ENCODE results near the gene ZNF20.
A peak's percentile ranks its signal among the peaks of the same experiment; 100 is the strongest.

Gene ZNF20

DNA sequence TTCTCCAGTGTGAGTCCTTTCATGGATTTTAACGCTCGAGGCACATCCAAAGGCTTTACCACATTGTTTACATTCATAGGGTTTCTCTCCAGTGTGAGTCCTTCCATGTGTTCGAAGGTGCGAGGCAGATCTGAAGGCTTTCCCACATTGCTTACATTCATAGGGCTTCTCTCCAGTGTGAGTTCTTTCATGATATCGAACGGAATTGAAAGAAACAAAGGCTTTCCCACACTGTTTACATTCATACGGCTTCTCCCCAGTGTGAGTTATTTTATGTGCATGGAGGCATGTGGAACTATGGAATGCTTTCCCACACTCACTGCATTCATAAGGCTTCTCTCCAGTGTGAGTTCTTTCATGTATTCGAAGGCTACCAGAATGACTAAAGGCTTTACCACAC, 5.2 kb upstream of the ZNF20 start:
- Histone ChIP-seq H3K27me3 (ENCODE audit: insufficient read depth, low read length, poor library complexity) (no peaks in the 10 kb centered on the region), H3K4me3 (ENCODE audit: low read length) (no peak overlapping the region), H3K4me2 (ENCODE audit: low read length) (no peak overlapping the region), H2AK5ac (ENCODE audit: low read length) (no peak overlapping the region), H2BK5ac (ENCODE audit: low read length) (no peak overlapping the region), H3K27ac (ENCODE audit: low read depth, low read length) (no peak overlapping the region), H3K36me3 (ENCODE audit: control insufficient read depth, insufficient read depth, low read length) (peaks cover 15% of the 10 kb centered on the region), H3K23ac (ENCODE audit: low read length) (no peak overlapping the region), H2BK120ac (ENCODE audit: low read depth, low read length) (no peak overlapping the region), H4K8ac (ENCODE audit: low read depth, low read length) (no peak overlapping the region), H3K56ac (ENCODE audit: low read length) (no peak overlapping the region), H2BK15ac (replicated peaks; ENCODE audit: low read depth) (no peak overlapping the region), H3K9ac (ENCODE audit: low read length) (no peak overlapping the region), H3K79me1 (ENCODE audit: low read length) (peaks cover 2% of the 10 kb centered on the region), H3K4ac (ENCODE audit: low read depth, low read length) (no peak overlapping the region), H4K5ac (ENCODE audit: low read length) (no peak overlapping the region), H3K79me2 (ENCODE audit: control insufficient read depth, insufficient read depth, low read length) (no peaks in the 10 kb centered on the region), H3K18ac (ENCODE audit: low read length) (no peak overlapping the region), H3K4me1 (ENCODE audit: control insufficient read depth, low read depth, low read length) (peaks cover 6% of the 10 kb centered on the region)
- no peak for DNase-seq
- WGBS (ENCODE audit: extremely low coverage, insufficient coverage, low lambda C conversion rate), result no CpG with 5 or more reads among the region's 8 CpGs

DNA sequence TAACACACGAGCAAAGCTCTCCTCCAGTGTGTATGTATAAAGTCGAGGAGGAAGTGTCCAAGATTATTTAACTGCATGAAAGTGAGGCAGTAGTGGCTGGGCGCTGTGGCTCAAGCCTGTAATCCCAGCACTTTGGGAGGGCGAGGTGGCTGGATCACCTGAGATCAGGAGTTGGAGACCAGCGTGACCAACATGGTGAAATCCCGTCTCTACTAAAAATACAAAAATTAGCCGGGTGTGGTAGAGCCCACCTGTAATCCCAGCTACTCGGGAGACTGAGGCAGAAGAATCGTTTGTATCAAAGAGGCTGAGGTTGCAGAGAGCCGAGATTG, 1.2 kb upstream of the ZNF20 start:
- Histone ChIP-seq H2BK15ac (replicated peaks; ENCODE audit: low read depth) (no peak overlapping the region), H3K23ac (ENCODE audit: low read length) (no peak overlapping the region), H3K4ac (ENCODE audit: low read depth, low read length) (no peak overlapping the region), H3K79me1 (ENCODE audit: low read length) (peaks cover 6% of the 10 kb centered on the region), H3K27me3 (ENCODE audit: insufficient read depth, low read length, poor library complexity) (no peaks in the 10 kb centered on the region), H2AK5ac (ENCODE audit: low read length) (no peak overlapping the region), H3K9ac (ENCODE audit: low read length) (no peak overlapping the region), H3K36me3 (ENCODE audit: control insufficient read depth, insufficient read depth, low read length) (peaks cover 11% of the 10 kb centered on the region), H3K4me2 (ENCODE audit: low read length) (no peak overlapping the region), H2BK120ac (ENCODE audit: low read depth, low read length) (no peak overlapping the region), H4K5ac (ENCODE audit: low read length) (no peak overlapping the region), H3K18ac (ENCODE audit: low read length) (no peak overlapping the region), H3K27ac (ENCODE audit: low read depth, low read length) (no peak overlapping the region), H3K4me1 (ENCODE audit: control insufficient read depth, low read depth, low read length) (peaks cover 6% of the 10 kb centered on the region), H2BK5ac (ENCODE audit: low read length) (no peak overlapping the region), H3K56ac (ENCODE audit: low read length) (no peak overlapping the region), H3K79me2 (ENCODE audit: control insufficient read depth, insufficient read depth, low read length) (no peaks in the 10 kb centered on the region), H4K8ac (ENCODE audit: low read depth, low read length) (no peak overlapping the region), H3K4me3 (ENCODE audit: low read length) (no peak overlapping the region)
- DNase-seq, result no peak
- WGBS (ENCODE audit: extremely low coverage, insufficient coverage, low lambda C conversion rate), result no CpG with 5 or more reads among the region's 10 CpGs

DNA sequence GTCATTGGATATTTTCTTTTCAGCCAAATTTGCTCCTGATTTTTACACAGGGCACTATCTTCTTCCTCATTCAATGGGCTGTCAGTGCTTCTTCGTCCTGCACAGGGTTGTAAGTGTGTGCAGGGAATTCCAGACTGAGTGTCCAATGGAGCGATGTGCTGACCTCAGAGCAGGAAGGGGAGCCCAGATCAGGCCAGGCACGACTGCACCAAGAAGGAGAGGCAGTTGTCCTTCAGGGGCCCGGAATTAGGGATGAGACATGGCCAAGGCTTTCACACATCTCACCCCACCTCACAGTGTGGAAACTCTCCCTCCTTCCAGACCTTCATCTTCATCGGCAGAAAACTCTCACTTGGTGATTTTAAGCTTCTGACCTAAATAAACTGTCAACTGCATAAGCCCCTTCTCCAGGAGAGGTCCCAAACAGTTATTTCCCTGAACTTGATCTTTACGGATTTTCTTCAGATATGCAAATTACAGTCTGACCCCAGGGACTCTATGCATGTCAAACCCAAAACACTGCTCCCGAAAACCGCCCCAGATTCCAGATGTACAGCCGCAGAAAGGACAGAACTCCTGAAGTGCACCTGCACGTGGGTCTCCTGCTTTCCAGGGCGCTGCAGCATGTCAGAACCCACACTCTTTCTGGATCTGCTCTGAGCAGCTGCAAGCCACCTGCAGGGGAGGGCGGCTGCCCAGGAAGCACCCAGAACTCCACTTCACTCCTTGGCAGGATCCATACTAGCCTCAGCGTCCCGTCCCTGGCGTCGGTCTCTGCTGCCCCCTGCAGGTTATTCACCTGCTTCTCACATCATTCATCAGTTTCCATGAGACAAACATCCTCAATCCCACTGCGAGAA, 625 bp upstream of the ZNF20 start:
- no peak overlapping the region for H2BK15ac ChIP-seq (replicated peaks; ENCODE audit: low read depth)
- H3K36me3 ChIP-seq (ENCODE audit: control insufficient read depth, insufficient read depth, low read length), result peaks cover 8% of the 10 kb centered on the region
- peak overlapping the region; percentile 34 for H3K9ac ChIP-seq (ENCODE audit: low read length)
- H3K27me3 ChIP-seq (ENCODE audit: insufficient read depth, low read length, poor library complexity), result no peaks in the 10 kb centered on the region
- no peak overlapping the region for H3K23ac ChIP-seq (ENCODE audit: low read length)
- peaks cover 6% of the 10 kb centered on the region for H3K79me1 ChIP-seq (ENCODE audit: low read length)
- DNase-seq, result peak; percentile 90
- no peak overlapping the region for H2BK120ac ChIP-seq (ENCODE audit: low read depth, low read length)
- peaks cover 6% of the 10 kb centered on the region for H3K4me1 ChIP-seq (ENCODE audit: control insufficient read depth, low read depth, low read length)
- H4K5ac ChIP-seq (ENCODE audit: low read length), result no peak overlapping the region
- H2BK5ac ChIP-seq (ENCODE audit: low read length), result no peak overlapping the region
- H3K18ac ChIP-seq (ENCODE audit: low read length), result no peak overlapping the region
- H3K27ac ChIP-seq (ENCODE audit: low read depth, low read length), result no peak overlapping the region
- no peak overlapping the region for H2AK5ac ChIP-seq (ENCODE audit: low read length)
- no peak overlapping the region for H3K4me3 ChIP-seq (ENCODE audit: low read length)
- peak overlapping the region; percentile 52 for H3K4me2 ChIP-seq (ENCODE audit: low read length)
- H3K56ac ChIP-seq (ENCODE audit: low read length), result peak overlapping the region; percentile 58
- WGBS (ENCODE audit: extremely low coverage, insufficient coverage, low lambda C conversion rate), result no CpG with 5 or more reads among the region's 17 CpGs
- H3K79me2 ChIP-seq (ENCODE audit: control insufficient read depth, insufficient read depth, low read length), result no peaks in the 10 kb centered on the region
- no peak overlapping the region for H4K8ac ChIP-seq (ENCODE audit: low read depth, low read length)
- H3K4ac ChIP-seq (ENCODE audit: low read depth, low read length), result no peak overlapping the region

DNA sequence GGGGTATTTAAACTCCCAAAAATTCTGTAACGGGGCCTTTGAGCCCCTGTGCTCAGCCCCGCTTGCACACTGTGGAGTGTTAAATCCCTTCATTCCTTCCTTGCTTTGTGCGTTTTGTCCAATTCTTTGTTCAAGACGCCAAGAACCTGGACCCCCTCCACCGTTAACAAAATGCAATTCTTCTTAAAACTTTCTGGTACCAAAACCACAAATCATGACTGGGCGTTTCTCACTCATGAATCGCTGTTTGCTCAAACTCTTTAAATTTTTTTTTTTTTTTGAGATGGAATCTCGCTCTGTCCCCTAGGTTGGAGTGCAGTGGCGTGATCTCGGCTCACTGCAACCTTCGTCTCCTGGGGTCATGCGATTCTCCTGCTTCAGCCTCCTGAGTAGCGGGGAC, 881 bp downstream of the ZNF20 start:
- peaks cover 6% of the 10 kb centered on the region for H3K79me1 ChIP-seq (ENCODE audit: low read length)
- H3K23ac ChIP-seq (ENCODE audit: low read length), result no peak overlapping the region
- no peak overlapping the region for H2BK5ac ChIP-seq (ENCODE audit: low read length)
- no peak overlapping the region for H2BK15ac ChIP-seq (replicated peaks; ENCODE audit: low read depth)
- peaks cover 6% of the 10 kb centered on the region for H3K4me1 ChIP-seq (ENCODE audit: control insufficient read depth, low read depth, low read length)
- peaks cover 4% of the 10 kb centered on the region for H3K36me3 ChIP-seq (ENCODE audit: control insufficient read depth, insufficient read depth, low read length)
- H3K27me3 ChIP-seq (ENCODE audit: insufficient read depth, low read length, poor library complexity), result no peaks in the 10 kb centered on the region
- no peak overlapping the region for H3K27ac ChIP-seq (ENCODE audit: low read depth, low read length)
- no CpG with 5 or more reads among the region's 13 CpGs for WGBS (ENCODE audit: extremely low coverage, insufficient coverage, low lambda C conversion rate)
- no peaks in the 10 kb centered on the region for H3K79me2 ChIP-seq (ENCODE audit: control insufficient read depth, insufficient read depth, low read length)
- H3K4me3 ChIP-seq (ENCODE audit: low read length), result peak overlapping the region; percentile 91
- no peak for DNase-seq
- no peak overlapping the region for H4K5ac ChIP-seq (ENCODE audit: low read length)
- H2AK5ac ChIP-seq (ENCODE audit: low read length), result no peak overlapping the region
- peak overlapping the region; percentile 43 for H3K4ac ChIP-seq (ENCODE audit: low read depth, low read length)
- peak overlapping the region; percentile 86 for H3K9ac ChIP-seq (ENCODE audit: low read length)
- H3K18ac ChIP-seq (ENCODE audit: low read length), result peak overlapping the region; percentile 77
- no peak overlapping the region for H4K8ac ChIP-seq (ENCODE audit: low read depth, low read length)
- H3K4me2 ChIP-seq (ENCODE audit: low read length), result peak overlapping the region; percentile 1
- H3K56ac ChIP-seq (ENCODE audit: low read length), result peak overlapping the region; percentile 93
- no peak overlapping the region for H2BK120ac ChIP-seq (ENCODE audit: low read depth, low read length)

DNA sequence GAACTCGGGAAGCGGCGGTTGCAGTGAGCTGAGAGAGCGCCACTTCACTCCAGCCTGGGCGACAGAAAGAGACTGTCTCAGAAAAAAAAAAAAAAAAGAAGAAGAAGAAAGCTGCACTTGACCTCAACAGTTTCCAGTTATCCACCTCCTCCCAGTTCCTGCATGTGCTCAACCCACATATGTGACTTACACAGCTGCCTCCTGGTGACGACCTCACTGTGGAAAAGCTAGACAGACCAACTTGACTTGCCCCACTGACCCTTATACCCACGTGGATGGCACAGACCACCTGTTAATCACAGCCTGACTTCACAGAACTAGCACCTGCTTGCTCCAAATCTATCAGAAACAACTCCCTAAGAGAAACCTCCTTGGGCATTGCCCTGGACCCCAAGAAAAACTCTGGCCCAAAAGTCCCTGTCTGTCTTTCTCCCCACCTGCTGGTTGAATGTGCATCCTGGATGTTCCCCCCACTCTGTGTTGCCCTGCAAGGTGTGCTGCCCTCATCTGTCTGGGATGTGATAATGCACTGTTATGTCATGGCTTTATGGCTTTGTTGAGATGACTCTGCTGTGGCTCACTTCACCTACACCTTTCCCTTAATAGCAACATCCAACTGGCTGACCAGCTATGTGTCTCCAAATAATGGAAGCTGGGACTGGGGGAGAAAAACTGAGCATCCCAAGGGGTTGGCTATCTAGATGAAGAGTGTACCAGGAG, 2.8 kb downstream of the ZNF20 start:
- H3K23ac ChIP-seq (ENCODE audit: low read length), result no peak overlapping the region
- H4K5ac ChIP-seq (ENCODE audit: low read length), result no peak overlapping the region
- peaks cover 17% of the 10 kb centered on the region for H3K36me3 ChIP-seq (ENCODE audit: control insufficient read depth, insufficient read depth, low read length)
- H4K8ac ChIP-seq (ENCODE audit: low read depth, low read length), result no peak overlapping the region
- no peak overlapping the region for H3K4me2 ChIP-seq (ENCODE audit: low read length)
- H3K56ac ChIP-seq (ENCODE audit: low read length), result no peak overlapping the region
- no peak overlapping the region for H2BK15ac ChIP-seq (replicated peaks; ENCODE audit: low read depth)
- H3K4me3 ChIP-seq (ENCODE audit: low read length), result no peak overlapping the region
- no peak overlapping the region for H2BK120ac ChIP-seq (ENCODE audit: low read depth, low read length)
- no peak overlapping the region for H3K27ac ChIP-seq (ENCODE audit: low read depth, low read length)
- no peak overlapping the region for H3K18ac ChIP-seq (ENCODE audit: low read length)
- H3K9ac ChIP-seq (ENCODE audit: low read length), result no peak overlapping the region
- no peak overlapping the region for H3K4ac ChIP-seq (ENCODE audit: low read depth, low read length)
- no peak overlapping the region for H2BK5ac ChIP-seq (ENCODE audit: low read length)
- peaks cover 6% of the 10 kb centered on the region for H3K79me1 ChIP-seq (ENCODE audit: low read length)
- H3K4me1 ChIP-seq (ENCODE audit: control insufficient read depth, low read depth, low read length), result peaks cover 6% of the 10 kb centered on the region
- H2AK5ac ChIP-seq (ENCODE audit: low read length), result no peak overlapping the region
- H3K79me2 ChIP-seq (ENCODE audit: control insufficient read depth, insufficient read depth, low read length), result no peaks in the 10 kb centered on the region
- no peaks in the 10 kb centered on the region for H3K27me3 ChIP-seq (ENCODE audit: insufficient read depth, low read length, poor library complexity)
- peak; percentile 77 for DNase-seq
- WGBS (ENCODE audit: extremely low coverage, insufficient coverage, low lambda C conversion rate), result no CpG with 5 or more reads among the region's 7 CpGs

Measured in mesendoderm (in vitro differentiated cells).